Activated CD4-positive, alpha-beta T cell treated with anti-CD3 and anti-CD28 coated beads for 4 hours (primary cell): ENCODE measurements around the gene APLP2.

ENCODE experiments used
- DNase-seq, 2 donors: peaks; one replicate each; pipeline ENCODE4 v3.0.0-alpha.2; 2020

Gene APLP2

DNA sequence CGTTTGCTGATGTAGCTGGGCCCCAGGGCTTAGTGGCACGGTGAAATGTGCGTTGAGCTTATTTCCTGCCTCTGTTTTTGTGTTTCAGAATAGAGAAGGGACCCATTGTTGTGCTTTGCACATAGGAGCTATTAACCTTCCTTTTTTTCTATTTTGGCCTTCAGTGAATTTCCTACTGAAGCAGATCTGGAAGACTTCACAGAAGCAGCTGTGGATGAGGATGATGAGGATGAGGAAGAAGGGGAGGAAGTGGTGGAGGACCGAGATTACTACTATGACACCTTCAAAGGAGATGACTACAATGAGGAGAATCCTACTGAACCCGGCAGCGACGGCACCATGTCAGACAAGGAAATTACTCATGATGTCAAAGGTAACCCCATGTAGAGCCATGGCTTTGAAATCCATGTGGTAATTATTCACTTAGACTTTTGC is 52.5 kb downstream of the APLP2 start:
- peak in 1 of 2 donors; percentile 16 for DNase-seq

DNA sequence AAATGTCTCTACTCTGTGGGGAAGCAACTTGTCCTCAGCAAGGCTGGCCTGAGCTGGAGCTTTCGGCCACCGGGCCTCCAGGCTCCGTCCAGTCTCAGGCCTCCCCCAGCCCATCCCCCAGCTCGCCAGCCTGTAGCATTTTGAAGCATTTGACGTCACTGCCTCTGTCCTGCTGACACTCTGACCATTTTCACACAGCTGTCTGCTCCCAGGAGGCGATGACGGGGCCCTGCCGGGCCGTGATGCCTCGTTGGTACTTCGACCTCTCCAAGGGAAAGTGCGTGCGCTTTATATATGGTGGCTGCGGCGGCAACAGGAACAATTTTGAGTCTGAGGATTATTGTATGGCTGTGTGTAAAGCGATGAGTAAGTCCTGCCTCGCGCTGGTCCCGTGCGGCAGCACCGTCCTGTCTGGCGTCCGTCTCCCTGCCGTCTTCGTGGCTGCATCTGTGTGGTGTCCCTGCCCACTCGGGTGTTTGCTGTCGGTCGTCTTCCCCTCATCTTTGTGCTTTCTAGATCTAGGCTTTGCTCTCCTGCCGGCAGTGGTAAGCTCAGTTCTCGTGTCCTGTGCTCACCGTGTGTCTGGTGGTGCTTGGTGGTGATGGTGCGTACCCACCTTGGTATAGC is 53.8 kb downstream of the APLP2 start:
- no peak for DNase-seq

GRCh38 chr11:130124096-130124495 is 54.4 kb downstream of the APLP2 start:
- no peak for DNase-seq

- no peak for DNase-seq
Measured at GRCh38 chr11:130125638-130126037, 55.9 kb downstream of the APLP2 start.

DNA sequence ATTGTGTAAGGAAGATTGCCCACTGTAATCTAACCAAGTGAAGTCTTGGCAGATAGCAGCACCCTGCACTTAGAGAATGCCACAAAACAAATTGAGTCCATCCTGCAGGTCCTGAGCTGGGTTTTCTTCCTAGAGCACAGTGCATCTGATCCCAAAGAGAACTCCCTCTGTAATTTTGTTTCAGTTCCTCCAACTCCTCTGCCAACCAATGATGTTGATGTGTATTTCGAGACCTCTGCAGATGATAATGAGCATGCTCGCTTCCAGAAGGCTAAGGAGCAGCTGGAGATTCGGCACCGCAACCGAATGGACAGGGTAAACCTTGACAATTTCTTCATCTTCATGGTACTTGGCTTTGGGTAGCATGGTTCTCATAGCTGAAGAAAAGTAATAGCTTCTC is 56.8 kb downstream of the APLP2 start:
- no peak for DNase-seq

- DNase-seq = no peak
Measured at GRCh38 chr11:130127509-130127908, 57.8 kb downstream of the APLP2 start.

GRCh38 chr11:130128626-130129025 is 58.9 kb downstream of the APLP2 start:
- DNase-seq = no peak

DNA sequence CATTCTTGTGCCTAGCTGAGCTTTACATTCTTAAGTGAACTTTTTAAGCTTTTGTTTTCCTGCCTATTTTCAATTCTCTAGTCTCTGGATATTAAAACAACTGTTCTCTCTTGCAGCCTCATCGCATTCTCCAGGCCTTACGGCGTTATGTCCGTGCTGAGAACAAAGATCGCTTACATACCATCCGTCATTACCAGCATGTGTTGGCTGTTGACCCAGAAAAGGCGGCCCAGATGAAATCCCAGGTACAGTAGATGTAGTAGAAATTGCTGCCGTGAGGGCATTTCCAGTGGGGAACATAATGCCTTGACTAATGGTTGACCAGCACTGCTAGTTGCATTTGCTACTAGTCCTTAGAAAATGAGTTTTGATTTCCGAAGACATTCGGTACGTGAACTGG is 60.2 kb downstream of the APLP2 start:
- no peak for DNase-seq

DNA sequence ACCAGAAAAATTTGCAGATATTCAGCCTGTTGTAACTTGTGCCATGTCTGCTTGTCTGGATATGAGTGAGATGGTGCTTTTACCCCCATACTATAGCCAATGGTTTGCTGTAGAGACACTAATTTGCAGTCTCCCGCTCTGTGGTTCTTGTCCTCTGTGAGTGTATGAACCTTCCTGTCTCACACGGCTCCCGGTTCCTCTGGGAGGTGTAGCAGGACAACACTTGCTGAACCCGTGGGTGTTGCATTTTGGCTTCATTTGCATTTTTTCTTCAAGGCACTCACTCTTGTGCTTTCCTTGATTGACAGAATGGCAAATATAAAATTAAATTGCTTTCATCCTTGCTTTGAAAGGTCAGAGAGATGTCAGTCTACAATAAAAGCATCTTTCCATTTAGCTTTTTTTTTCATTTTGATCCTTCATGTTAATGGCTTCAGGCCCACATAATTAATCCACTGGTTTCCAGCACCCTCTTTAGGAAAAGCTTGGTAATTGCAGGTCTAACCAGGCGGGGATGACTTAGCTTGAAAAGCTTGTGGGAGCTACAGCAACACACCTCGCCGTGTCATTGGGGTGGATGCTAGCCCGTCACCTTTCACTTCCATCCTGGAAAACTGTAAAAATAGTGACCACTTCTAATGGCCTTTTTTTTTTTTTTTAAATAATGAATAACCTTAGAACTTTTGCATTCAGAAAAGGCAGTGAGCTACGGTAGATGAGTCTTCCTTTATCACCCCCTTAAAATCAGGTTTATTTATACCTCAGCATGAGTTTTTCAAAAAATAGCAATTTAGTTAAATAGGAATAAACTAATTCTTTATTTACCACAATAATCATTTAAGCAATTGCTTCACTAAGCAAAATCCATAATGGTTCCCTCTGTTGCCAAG is 62.5 kb downstream of the APLP2 start:
- DNase-seq = peak; percentile 19 to 62

GRCh38 chr11:130133716-130134115 is 64.0 kb downstream of the APLP2 start:
- no peak for DNase-seq

DNA sequence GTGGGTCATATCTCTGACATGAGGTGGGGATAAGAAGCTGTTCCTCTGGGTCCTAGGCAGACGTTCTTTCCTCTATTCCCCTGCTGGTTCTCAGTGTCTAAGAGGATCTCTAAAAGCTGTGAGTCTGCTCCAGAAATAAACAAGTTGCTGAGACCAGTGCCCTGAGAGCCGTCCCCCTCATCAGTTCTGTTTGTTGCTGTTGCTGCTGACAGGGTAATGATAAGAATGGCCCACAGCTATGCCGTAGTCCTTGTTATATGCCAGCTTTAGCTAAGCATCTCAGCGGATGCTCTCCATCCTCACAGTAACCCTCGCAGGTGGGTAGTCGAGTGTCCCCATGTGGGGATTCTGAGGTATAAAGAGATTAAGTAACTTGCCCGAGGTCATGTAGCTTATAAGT is 66.4 kb downstream of the APLP2 start:
- no peak for DNase-seq

DNA sequence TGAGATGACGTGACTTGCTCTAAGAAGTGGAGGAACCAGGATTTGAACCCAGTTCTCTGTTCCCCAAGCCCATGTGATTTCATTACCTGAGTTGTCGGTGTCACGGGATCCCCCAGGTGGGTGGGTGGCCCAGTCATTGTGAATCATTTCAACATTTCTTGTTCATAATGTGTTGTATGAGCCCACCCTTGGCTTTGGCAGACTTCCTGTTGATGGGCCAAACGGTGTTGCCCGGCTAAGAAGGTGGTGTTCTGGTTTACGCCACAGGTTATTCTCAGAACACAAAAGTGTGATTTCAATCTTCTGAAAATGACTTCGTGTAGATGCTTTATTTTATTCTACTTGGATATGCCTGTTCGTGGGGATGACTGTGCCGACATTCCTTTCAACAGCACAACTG is 68.3 kb downstream of the APLP2 start:
- DNase-seq = no peak

DNA sequence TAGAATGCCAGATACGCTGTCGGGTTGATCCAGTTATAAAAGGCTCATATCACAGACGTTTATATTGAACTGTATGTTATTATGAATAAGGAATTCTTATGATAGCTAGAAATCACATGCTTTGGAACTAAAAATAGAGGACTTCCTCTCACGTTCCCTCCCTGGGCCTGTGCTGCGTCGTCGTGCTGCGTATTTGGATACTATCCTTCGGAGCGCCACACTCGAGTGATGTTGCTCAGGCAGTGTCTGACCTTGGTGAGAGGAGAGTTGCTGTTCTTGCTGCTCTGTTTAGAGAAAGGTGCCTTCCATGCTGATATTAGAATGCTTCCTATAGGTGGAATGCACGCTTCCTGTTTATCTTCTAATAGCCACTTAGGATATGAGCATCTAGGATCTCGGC is 69.7 kb downstream of the APLP2 start:
- no peak for DNase-seq

- no peak for DNase-seq
Measured at GRCh38 chr11:130141561-130142341, 72.1 kb downstream of the APLP2 start.

DNA sequence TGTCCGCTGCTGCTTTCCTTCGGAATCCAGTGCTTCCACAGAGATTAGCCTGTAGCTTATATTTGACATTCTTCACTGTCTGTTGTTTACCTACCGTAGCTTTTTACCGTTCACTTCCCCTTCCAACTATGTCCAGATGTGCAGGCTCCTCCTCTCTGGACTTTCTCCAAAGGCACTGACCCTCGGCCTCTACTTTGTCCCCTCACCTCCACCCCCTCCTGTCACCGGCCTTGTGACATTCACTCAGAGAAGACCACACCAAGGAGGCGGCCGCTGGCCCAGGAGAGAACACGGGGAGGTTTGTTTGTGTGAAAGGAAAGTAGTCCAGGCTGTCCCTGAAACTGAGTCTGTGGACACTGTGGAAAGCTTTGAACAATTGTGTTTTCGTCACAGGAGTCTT is 74.4 kb downstream of the APLP2 start:
- DNase-seq = no peak

DNA sequence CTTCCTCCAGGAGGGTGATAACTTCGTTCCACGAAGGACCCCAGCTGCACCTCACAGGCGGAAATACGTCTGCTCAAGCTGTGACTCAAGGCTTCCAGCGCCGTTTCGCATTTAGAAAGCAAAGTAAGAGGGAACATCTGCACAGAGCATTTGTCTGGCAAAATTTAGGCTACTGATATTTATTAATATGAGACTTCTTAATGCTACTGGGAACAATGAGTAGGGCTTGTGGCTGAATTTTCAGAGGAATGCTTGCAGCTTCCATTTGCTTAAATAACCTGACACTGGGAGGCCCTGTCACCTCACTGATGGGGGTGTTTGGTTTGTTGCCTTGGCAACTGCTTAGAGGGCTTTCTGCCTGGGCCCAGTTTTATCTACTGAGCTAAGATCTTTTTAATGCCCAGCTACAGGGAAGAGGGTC is 75.2 kb downstream of the APLP2 start:
- DNase-seq = no peak

GRCh38 chr11:130145311-130145812 is 75.7 kb downstream of the APLP2 start:
- DNase-seq = no peak

- DNase-seq = no peak
Measured at GRCh38 chr11:130145975-130146776, 76.5 kb downstream of the APLP2 start.

- no peak for DNase-seq
Measured at GRCh38 chr11:130146796-130147195, 77.1 kb downstream of the APLP2 start.

- DNase-seq = no peak
Measured at GRCh38 chr11:130148796-130149326, 79.2 kb downstream of the APLP2 start.

DNA sequence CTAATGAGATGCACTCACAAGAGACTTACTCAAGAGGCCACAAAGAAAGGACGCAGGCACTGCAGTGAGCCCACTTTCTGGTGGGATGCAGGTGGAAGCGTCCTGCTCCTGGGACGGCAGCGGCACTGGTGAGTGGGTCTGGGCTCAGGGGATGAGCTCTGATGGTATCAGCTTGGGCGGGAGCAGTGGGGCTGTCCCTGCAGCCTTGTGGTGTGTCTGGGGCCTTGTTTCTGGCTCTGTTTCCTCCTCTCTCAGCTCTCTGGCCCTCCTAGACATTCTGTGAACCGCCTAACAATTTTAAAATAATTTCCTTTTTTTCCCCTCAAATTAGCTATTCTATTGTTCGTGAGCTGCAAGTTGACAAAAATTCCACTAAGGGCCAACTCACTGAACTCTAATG is 81.1 kb downstream of the APLP2 start:
- no peak for DNase-seq

GRCh38 chr11:130151196-130151595 is 81.5 kb downstream of the APLP2 start:
- DNase-seq = no peak
